Measurements from ENCODE around the gene UBN1. TPM values are rescaled to one million over a fixed set of nuclear protein-coding genes. Genes with fewer than 3 reads are reported as not detected.

The UBN1 gene
- total and polyA plus RNA-seq, 2 donors (not counting 3 experiments of a cell fraction or from before 2014, with no cell fraction given) = 26.0 to 44.8 TPM

DNA sequence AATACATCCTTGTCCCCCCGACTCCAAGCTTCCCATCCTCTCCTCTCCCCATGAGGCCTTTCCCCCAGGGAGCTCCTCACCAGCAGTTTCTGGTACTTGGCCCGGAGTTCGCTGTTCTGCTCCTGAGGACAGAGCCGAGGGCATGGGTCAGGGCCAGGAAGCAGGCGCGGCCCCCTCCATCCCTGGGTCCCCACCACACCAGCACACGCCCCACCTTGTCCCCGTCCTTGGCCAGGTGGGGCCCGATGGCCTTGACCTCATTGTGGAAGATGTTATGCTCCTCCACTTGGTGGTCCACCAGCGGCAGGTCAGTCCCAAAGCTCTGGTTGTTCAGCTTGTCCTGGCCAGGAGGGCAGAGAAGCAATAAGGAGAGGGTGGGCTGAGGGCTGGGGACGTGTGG is 53.5 kb downstream of the UBN1 start:
- Histone ChIP-seq H3K27me3 (ENCODE audit: control insufficient read depth in 2 of 2, insufficient read depth in 2 of 2, low read length in 2 of 2) (no peaks in the 10 kb centered on the region), H3K4me2 (ENCODE audit: insufficient read depth, low read length) (no peak overlapping the region), H2AFZ (ENCODE audit: low read depth, low read length) (no peak overlapping the region), H3K27ac (ENCODE audit: insufficient read depth, low read depth, low read length) (no peak overlapping the region), H3K9ac (replicated peaks; ENCODE audit: extremely low read depth, insufficient read depth, low read length) (no peak overlapping the region), H3K79me2 (ENCODE audit: control insufficient read depth, insufficient read depth, low read length) (no peaks in the 10 kb centered on the region), H3K4me1 (ENCODE audit: control insufficient read depth, extremely low read depth, insufficient read depth, low read length) (no peaks in the 10 kb centered on the region), H3K9me1 (replicated peaks; ENCODE audit: control insufficient read depth, extremely low read depth, insufficient read depth, low read length) (no peaks in the 10 kb centered on the region), H3K36me3 (ENCODE audit: control insufficient read depth in 2 of 2, extremely low read depth in 1 of 2, insufficient read depth in 2 of 2, low read length in 2 of 2) (no peaks in the 10 kb centered on the region), H4K20me1 (replicated peaks; ENCODE audit: control insufficient read depth, extremely low read depth, insufficient read depth, low read length) (no peaks in the 10 kb centered on the region), H3K4me3 (replicated peaks in 1 of 3; ENCODE audit: insufficient read depth in 1 of 3, low read depth in 1 of 3, low read length in 3 of 3) (no peak overlapping the region), H3K9me3 (replicated peaks; ENCODE audit: control insufficient read depth, insufficient read depth, low read length) (no peaks in the 10 kb centered on the region)
- DNase-seq (ENCODE audit: low read depth, low spot score) (no peak), FAIRE-seq (no peak)
- POLR2A ChIA-PET = no interaction called here
- CTCF ChIA-PET = no interaction called here
- dilution Hi-C loops (cut with MboI; ENCODE audit: extremely low pct_ligation_motif_present, low sequenced_read_pairs) = no loop called here
- no TSS peak for BruUV-seq (replicated peaks)
- intact Hi-C loops (cut with micrococcal nuclease) = no loop called here
- TF ChIP-seq, protein P1, sequence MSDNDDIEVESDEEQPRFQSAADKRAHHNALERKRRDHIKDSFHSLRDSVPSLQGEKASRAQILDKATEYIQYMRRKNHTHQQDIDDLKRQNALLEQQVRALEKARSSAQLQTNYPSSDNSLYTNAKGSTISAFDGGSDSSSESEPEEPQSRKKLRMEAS (IDR thresholded peaks at IDR 0.05; ENCODE audit: insufficient read depth, insufficient read length) = no peak
- TF ChIP-seq GATA2 (IDR thresholded peaks at IDR 0.05; ENCODE audit: insufficient read depth, insufficient read length, low read depth, low read length) (no peak), EZH2 (IDR thresholded peaks at IDR 0.05; ENCODE audit: borderline replicate concordance, low read depth, low read length, severe bottlenecking) (no peak), JUN (IDR thresholded peaks at IDR 0.05; ENCODE audit: borderline replicate concordance, insufficient read depth, insufficient read length, low read depth) (no peak), POLR2A (IDR thresholded peaks at IDR 0.05; ENCODE audit: low read depth, low read length) (no peak), FOS (IDR thresholded peaks at IDR 0.05; ENCODE audit: borderline replicate concordance, insufficient read depth, low read length) (no peak), MYC (IDR thresholded peaks at IDR 0.05; ENCODE audit: low read depth, low read length) (no peak), POLR2AphosphoS5 (IDR thresholded peaks at IDR 0.05; ENCODE audit: insufficient read depth, low read depth, low read length) (no peak)
- TF ChIP-seq, protein P2, sequence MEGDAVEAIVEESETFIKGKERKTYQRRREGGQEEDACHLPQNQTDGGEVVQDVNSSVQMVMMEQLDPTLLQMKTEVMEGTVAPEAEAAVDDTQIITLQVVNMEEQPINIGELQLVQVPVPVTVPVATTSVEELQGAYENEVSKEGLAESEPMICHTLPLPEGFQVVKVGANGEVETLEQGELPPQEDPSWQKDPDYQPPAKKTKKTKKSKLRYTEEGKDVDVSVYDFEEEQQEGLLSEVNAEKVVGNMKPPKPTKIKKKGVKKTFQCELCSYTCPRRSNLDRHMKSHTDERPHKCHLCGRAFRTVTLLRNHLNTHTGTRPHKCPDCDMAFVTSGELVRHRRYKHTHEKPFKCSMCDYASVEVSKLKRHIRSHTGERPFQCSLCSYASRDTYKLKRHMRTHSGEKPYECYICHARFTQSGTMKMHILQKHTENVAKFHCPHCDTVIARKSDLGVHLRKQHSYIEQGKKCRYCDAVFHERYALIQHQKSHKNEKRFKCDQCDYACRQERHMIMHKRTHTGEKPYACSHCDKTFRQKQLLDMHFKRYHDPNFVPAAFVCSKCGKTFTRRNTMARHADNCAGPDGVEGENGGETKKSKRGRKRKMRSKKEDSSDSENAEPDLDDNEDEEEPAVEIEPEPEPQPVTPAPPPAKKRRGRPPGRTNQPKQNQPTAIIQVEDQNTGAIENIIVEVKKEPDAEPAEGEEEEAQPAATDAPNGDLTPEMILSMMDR (IDR thresholded peaks at IDR 0.05; ENCODE audit: extremely low read depth in 1 of 2, insufficient read depth in 1 of 2, low read depth in 1 of 2, low read length in 2 of 2) = no peak

Measured in endothelial cell of umbilical vein (primary cell).